GM21717 (cell line): ENCODE results near the gene NDUFAF4.

Experiments used
- ATAC-seq: cut with Tn5 transposase; IDR thresholded peaks from one replicate; pipeline ENCODE4 v1.9.1; 2021; ENCODE audit warnings: mild to moderate bottlenecking, moderate library complexity; ENCODE audit not compliant: unreplicated experiment

NDUFAF4 gene

DNA sequence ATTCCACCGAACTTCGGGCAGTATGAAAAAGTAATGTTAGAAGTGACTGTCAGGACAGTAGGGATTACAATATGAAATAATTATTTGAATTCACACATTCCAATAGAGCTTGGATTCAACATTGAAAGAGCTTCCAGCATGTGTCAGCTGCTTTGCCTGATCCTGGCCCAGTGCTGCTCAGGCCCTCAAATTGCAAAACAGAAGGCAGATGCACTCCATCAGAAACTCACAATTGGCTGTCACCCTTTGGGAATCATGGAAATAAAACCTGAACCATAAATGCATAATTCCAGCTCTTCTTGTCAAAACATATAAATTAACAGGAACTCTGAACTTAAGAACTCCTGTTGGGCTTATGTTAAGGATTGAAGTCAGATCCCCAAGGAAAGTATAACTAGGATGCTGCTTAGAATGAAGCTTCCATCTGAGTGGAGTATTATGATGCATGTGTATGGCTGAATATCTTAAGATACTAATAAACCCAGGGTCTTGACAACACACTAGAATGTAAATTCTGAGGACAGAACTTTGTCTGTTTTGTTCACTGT lies 1.8 kb upstream of the NDUFAF4 start:
- ATAC-seq: no peak

DNA sequence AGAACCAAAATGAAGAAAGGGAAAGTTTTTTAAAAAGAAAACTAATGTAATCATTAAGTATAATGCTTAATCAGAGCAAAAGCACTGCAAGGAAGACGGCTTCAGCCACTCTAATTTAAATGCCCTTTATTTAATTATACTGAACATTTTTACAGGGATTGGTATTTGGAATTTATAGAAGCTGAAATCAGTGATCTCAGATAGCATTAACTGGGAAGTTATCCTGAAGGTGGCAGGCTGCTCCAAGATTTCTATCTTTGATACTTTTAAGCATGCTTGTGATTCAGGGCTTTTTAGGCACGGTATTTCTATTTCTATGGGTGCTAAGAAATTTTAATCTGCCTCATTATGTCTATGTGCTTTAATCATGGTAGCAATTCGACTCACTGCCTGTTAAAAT lies 1.3 kb upstream of the NDUFAF4 start:
- no peak for ATAC-seq

DNA sequence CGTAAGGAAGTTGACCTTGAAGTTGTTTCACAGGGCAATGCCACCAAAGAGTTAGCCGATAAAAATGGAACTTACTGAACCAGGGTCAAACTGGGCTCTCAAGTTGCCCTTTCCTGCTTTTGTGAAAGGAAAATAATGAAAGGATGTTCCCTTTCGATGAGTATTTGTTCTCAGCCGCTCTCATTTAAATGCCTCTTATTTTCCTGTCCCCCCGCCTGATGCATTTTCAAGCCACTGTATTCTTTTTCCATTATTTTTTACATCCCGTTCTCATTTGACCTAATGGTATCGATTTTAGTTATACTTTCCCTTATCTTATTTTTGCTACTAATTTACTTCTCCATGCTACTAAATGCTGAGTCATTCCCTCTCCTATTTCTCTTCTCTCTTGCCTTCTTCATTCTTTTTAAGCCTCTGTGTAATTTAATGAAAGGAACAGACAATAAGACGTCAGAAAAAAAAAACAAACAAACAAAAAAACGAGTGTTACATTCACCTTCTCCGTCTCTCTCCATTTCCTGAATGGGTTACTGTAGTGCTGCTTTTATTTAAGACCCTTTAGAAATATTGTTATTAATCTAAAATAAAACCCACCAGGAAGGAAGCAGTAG lies 655 bp upstream of the NDUFAF4 start:
- no peak for ATAC-seq

DNA sequence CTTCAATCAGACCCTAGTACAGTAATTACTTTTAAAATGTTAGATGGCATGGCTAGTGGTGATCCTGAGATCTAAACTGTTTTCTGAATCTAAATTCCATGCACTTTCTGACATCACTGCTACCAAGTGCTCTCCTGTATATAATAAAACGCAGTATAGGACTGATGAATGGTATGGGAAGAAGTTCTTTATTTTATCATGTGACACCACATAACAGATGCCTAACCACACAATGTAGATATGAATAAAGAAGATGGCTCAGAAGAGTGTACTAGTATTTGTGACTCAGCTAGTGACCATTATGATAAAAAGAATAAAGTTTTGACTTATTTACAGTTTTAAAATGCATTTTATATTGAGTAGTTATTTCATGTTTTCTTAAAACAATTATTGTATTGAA lies 8.5 kb downstream of the NDUFAF4 start:
- ATAC-seq: no peak

DNA sequence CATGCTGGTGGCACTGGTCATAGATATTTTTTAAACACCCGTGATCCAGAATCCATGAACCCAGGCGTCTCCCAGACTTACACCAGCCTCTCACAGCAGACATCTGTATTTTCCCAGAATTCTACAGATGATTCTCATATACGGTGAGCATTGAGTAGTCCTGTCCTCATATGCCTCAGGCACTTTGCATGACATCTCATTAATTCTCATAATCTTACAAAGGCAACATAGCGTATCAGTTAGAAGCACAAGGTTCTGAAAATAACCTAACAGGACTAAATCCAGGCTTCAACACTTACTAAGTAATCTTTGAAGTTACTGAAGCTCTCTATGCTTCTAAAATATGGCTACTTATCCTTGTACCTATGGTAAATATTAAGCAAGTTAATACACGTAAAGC lies 8.9 kb downstream of the NDUFAF4 start:
- no peak for ATAC-seq

DNA sequence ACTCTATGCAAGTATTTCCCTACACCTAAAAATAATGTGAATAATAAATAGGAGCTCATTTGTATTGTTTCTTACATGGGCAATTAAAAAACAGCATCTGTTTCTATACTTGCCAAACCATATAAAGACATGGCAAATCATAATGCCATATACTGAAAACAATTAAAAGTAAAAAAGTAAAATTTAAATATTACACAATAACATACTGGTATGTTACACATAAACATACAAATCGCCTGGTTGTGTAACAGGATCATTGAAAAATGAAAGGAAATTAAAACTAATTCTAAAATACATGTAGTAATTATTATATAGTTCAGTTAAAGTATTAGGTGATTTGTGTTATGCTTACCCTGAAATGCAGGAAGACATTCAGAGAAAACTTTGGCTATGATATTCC lies 11.2 kb downstream of the NDUFAF4 start:
- no peak for ATAC-seq

DNA sequence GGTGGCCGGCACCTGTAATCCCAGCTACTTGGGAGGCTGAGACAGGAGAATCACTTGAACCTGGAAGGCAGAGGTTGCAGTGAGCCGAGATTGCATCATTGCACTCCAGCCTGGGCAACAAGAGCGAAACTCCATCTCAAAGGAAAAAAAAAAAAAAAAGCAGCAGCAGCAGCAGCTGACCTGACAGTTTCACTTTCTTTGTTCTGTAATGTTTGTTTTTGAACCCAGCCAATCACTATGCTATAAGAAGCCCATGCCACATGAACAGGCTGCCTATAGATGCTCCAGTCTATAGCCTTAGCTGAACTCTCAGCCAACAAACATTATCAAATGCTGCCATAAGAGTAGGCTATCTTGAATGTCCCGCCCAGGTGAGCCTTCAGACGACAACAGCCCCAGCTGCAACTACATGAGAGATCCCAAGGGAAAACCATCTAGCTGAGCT lies 12.5 kb downstream of the NDUFAF4 start:
- ATAC-seq: peak; percentile 98

DNA sequence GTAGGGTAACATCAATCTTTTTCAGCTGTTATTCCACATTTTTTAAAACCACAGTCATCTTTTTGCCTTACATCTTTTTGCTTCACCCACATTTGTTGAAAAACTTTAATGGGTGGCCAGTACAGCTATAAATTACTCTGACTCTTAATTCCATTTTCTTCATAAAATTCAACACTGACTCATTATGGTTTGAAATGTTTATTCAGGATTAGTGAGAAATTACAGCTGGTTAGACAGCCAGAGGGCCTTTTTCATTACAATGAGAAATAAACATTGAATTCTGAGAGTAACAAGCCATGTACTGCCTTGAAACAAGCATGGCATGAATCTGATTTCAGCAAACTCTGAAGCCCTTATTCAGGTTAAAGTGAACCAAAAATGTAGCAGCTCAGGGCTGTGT lies 19.5 kb downstream of the NDUFAF4 start:
- ATAC-seq: no peak

DNA sequence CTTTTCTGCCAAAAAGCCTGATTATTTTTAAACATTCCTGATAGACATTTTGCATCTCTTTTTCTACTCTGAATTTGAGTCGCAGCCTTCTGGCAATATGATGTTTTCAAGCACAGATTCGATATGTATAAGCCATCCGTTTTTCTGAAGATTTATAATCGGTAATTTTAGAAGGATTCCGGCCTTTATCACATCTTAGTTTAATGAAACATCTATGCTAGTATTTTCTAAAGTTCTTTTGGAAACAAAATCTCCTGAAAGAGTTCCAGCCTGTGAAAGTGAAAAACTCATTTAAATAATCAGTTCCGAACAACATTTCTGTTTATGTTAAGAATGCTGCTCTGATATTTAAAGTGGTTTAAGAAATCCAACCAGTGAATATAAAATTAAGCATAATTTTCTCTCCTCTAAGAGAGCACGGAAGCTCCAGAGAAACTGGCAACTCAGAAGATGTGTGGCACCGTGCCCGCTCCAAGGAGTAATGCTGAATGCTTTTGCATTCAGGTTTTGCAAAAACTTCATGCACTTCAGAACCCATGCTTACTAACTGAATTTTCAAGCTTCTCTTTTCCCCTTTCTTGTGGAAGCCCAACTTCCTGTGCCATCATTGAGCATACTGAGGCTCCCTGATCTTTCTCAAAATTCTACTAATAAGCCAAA lies 20.7 kb downstream of the NDUFAF4 start:
- ATAC-seq: no peak

DNA sequence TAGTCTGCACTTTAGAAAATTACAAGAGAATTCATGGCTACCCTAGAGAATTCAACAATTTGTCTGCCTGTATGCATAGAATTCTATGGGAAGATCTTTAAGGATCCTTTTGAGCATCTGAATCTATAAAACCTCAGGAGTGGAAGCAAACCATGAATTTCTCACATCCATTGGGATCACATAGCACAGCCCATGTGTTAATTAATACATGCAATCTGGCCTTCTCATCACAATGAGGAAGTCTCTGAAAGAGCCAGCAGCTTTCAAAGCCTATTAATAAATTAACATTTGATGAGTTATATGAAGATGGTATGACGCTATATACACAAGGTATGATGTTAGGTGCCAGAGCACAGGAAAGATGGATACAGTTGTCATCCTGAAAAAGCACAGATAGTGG lies 24.7 kb downstream of the NDUFAF4 start:
- ATAC-seq: no peak

DNA sequence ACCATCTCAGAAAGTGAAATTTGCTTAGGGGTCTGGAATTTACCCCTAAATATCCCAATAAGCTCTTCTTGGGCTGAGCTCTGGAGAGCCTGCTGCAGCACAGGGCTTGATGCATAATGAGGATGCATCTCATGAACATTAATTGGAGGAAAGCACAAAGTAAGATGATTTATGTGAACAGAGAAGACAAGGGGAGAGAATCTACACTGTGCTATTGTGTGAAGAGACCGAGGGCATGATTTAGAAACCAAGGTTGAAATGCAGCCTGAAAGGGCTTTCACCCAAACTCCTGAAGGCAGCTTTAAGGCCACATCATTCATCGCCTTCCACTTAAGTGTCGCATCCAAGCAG lies 32.7 kb downstream of the NDUFAF4 start:
- no peak for ATAC-seq

DNA sequence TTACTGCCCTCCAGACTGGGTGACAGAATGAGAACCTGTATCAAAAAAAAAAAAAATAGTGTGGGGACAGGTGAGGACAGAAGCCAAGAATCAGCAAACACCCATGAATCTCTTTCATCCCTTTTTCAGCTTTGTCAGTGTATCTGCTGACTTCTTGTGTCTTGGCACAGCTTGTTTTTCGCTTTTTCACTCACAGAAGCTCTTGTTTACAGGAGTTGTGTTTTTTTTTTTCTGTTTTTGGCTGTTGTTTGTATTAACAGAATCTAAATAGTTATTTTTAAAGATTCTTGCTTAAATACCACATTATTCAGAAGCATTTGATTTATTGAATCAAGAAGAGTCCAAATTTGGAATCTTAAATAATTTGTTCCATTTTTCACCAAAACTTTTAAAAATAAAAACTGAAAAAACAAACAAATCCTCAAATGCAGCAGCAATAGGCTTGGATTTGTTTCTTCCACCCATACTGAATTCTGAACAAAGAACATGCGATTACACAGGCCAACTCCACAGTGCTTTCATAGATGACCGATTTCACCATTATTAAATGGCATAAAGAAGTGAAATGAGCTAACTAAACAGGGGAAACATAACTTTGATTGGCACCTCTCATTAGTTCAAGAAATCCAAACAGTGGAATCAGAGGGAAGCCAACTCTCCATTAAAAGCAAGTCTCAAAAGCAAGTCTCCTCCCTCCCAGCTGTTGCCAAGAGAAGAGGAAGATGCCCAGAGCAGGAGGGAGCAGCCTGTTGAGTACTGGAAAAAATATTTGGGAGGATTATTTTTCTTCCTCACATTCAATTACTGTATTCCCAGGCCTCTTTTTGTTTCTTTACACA lies 33.3 kb downstream of the NDUFAF4 start:
- no peak for ATAC-seq

DNA sequence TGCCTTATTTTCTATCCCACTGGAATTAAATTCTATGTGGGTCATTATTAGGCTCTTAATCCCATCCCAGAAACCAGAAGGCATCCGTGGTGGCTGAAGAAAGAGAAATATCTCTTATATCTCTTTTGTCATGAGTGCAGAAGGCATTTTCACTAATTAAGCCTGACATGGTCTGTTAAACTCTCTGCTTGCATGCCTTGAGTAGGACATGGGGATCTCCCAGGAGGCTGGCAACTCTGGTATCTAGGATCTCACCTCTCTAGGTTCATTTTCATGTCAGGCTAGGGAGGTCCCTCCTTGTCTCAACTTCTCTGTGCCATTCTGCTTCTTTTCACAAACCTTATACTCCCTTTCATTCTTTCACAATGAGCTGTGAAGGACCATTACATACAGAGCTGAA lies 35.1 kb downstream of the NDUFAF4 start:
- no peak for ATAC-seq

DNA sequence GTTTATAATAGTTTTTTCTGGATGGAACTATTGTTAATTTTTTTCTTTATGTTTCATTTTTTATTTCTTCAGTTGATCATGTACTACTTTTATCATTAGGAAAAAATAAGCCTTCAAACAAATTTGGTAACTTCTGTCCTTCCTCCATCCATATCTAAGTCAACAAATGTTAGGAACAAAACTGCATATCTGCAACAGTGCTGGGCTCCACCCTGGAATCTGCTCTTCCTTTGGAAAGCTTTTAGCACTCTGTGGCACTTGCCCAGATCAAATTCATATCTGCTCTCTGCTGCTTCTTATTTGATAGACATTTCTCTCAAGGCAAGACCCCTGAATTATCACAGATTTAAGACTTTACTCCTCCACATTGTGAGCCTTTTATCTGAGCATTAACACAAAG lies 36.1 kb downstream of the NDUFAF4 start:
- no peak for ATAC-seq

DNA sequence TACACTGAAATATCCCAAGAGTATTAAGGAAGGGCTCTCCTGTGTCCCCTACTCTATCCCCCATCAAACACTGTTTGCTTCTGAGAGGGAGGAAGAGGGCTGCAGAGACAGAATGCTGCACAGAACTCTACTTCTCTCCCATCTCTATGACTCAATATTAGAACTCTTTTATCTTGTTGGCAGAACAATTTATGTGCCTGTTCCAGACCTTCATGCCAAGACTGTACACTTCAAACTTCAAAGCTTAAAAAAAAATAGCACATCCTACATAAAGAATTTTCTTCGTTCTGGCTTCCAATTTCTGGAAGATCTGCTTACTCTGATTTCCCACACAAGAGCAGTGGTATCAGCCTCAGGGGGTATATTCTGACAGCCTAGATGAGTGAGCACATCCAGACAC lies 40.8 kb downstream of the NDUFAF4 start:
- ATAC-seq: no peak

DNA sequence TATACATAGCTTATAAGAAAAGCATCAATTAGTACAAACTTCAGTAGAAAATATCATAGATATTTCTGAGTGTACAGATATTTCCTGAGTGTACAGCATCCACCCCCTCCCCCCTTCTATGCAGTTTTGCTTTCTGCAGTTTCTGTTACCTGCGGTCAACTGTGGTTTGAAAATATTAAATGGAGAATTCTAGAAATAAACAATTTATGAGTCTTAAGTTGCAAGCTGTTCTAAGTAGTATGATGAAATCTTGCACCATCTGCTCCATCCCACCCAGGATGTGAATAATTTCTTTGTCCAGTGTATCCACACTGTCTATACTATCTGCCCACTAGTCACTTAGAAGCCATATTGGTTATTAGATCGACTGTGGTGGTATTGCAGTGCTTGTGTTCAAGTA lies 44.6 kb downstream of the NDUFAF4 start:
- ATAC-seq: no peak

DNA sequence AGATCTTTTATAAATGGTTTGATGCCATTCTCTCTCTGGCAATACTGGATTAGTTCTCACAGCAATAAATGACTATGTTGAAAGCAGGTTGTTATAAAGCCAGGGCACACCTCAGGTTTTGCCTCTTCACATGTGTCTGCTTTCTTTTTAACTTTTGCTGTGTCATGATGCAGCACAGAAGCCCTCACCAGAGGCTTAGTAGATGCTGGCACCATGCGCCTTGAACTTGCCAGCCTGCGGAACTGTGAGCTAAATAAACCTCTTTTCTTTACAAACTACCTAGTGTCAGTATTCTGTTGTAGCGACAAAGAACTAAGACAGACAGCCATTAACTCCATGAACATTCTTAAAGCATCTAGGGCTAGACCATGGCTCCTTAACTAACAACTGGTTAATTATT lies 45.1 kb downstream of the NDUFAF4 start:
- no peak for ATAC-seq

DNA sequence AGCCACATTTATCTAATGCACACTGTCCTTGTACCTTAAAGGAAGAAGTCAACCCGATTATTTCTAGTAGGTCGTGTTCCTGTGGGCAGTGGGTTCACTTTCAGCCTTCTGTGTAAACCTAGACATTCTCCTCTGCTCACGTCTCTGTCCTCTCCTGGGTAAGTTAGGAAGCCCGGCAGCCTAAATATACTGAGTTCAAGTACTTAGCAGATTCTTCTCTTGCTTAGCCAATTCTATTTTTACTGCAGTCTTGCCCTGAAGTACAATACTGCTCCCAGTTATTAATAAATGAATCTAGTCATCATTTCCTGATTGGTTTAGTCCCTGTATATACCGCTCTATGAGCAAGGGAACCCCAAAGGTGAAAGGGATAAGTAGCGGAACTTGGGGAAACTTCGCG lies 45.8 kb downstream of the NDUFAF4 start:
- ATAC-seq: no peak

DNA sequence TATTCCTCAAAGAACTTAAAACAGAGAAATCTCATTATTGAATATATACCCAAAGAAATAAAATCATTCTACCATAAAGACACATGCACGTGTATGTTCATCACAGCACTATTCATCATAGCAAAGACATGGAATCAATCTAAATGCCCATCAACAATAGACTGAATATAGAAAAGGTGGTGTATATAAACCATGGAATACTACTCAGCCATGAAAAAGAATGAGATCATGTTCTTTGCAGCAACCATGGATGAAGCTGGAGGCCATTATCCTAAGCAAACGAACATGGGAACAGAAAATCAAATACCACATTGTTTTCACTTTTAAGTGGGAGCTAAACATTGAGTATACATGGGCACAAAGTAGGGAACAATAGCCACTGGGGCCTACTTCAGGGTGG lies 48.1 kb downstream of the NDUFAF4 start:
- ATAC-seq: no peak

DNA sequence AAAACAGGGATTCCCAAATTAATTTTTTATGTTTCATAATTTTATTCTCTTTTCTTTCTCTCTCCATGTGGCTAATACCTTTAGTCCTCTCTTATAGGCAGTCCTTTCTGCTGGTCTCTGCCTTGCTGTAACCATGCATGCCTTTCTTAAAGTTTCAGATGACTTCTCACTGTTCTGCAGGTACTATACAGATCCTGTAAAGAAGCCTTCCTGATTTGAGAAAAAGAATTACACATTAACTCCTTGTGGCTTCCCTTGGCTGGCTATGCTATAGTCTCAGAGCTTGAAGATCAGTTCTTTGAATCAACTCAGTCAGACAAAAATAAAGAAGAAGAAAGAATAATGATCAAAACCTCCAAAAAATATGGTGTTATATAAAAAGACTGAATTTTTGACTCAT lies 53.2 kb downstream of the NDUFAF4 start:
- no peak for ATAC-seq

DNA sequence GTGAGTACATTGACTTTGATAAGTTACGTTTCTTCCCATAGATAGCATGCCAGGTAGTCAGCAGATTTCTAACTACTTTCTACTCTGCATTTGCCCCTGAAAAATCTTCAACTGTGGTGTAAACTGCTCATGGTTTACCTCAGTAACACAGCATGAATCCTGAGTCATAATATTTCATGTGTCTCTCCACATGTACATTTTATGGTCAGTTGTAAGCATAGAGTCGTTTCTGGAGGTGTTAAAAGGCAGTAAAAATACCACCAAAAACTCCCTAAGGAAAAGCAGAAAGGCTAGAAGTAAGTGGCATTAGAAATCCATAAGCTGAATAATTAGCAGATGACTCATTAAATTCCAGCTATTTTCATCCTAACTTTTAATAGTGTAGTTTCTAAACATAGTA lies 56.3 kb downstream of the NDUFAF4 start:
- ATAC-seq: no peak
